COLO829 (cell line): ENCODE results near the gene TNFRSF18.

Source experiments
- DNase-seq: peaks from one replicate; pipeline ENCODE4 v3.0.0; 2012; ENCODE audit warnings: low spot score

Gene TNFRSF18

GRCh38 chr1:1213345-1214265 lies 7.2 kb upstream of the TNFRSF18 start, which contains the start of gene TNFRSF4:
TNFRSF4 (minus strand) TSS chr1:1214153; CDS start chr1:1214127, 26 bp downstream.
- DNase-seq, result no peak

- DNase-seq, result no peak
Measured at GRCh38 chr1:1212780-1213344, 6.5 kb upstream of the TNFRSF18 start.

- DNase-seq, result no peak
Measured at GRCh38 chr1:1211541-1212441, 5.4 kb upstream of the TNFRSF18 start.

- no peak for DNase-seq
Measured at GRCh38 chr1:1210726-1211540, 4.5 kb upstream of the TNFRSF18 start.

GRCh38 chr1:1208713-1209433 lies 2.5 kb upstream of the TNFRSF18 start:
- DNase-seq, result no peak

- DNase-seq, result no peak
Measured at GRCh38 chr1:1207571-1207892, 1.1 kb upstream of the TNFRSF18 start.

GRCh38 chr1:1206966-1207531 lies 657 bp upstream of the TNFRSF18 start:
- no peak for DNase-seq

GRCh38 chr1:1205769-1206375 lies 520 bp downstream of the TNFRSF18 start:
- DNase-seq, result no peak

GRCh38 chr1:1204998-1205768 lies 1.2 kb downstream of the TNFRSF18 start:
- no peak for DNase-seq

GRCh38 chr1:1204425-1204920 lies 1.9 kb downstream of the TNFRSF18 start:
- DNase-seq, result no peak

GRCh38 chr1:1203561-1204424 lies 2.6 kb downstream of the TNFRSF18 start:
- DNase-seq, result no peak

- no peak for DNase-seq
Measured at GRCh38 chr1:1202831-1203560, 3.4 kb downstream of the TNFRSF18 start.

GRCh38 chr1:1200876-1201810 lies 5.2 kb downstream of the TNFRSF18 start:
- DNase-seq, result peak; percentile 13

GRCh38 chr1:1199961-1200875 lies 6.2 kb downstream of the TNFRSF18 start:
- DNase-seq, result no peak
